K562 (cell line): Measurements from ENCODE around the gene TRDN. TPM values are rescaled to one million over a fixed set of nuclear protein-coding genes. Genes with fewer than 3 reads are reported as not detected.
A peak's percentile ranks its signal among the peaks of the same experiment; 100 is the strongest.

Source experiments
- ATAC-seq: fragments of 200-7000 bp; cut with Tn5 transposase; 3 replicates; pipeline ENCODE4 v1.9.1; 2020; ENCODE audit warnings: moderate library complexity
- BruUV-seq: library from RNA; stranded (reverse); fragments of 400-500 nt; replicated peaks from 2 replicates; lab custom pipeline; 2021; lab: Mats Ljungman, UMichigan
- CTCF ChIA-PET: fragments of 300-600 bp; formaldehyde crosslinking; extraction: SDS; loops from one replicate; lab custom pipeline; 2021; ENCODE audit warnings: low intra/inter-chr PET ratio; lab: Yijun Ruan, JAX
- POLR2A ChIA-PET: fragments of 300-600, 350-650 bp; sonication (Branson Sonifier 250); formaldehyde crosslinking; extraction: SDS; loops from one replicate; lab custom pipeline; 2021; ENCODE audit warnings: antibody characterized with exemption, inconsistent platforms; lab: Yijun Ruan, JAX
- DNase-seq, 4 experiments: peaks; one replicate each; pipeline versions ENCODE4 v3.0.0 to v3.0.0-alpha.2; 2011 to 2018; ENCODE audit warnings: low spot score in 3 of 4, mixed read lengths in 3 of 4; ENCODE audit errors: extremely low read depth in 1 of 4
- FAIRE-seq: peaks from 2 replicates; lab custom pipeline; 2011; peaks lifted over from hg19 to GRCh38; lab: Jason Lieb, UNC
- H2AFZ ChIP-seq: 2 replicates; pipeline ENCODE4 v1.6.0; 2011; ENCODE audit warnings: low read depth, low read length, control low read depth, inconsistent platforms
- H3K27ac ChIP-seq: fragments of 200-600 bp; 3 replicates; pipeline ENCODE4 v1.8.0; 2011; ENCODE audit warnings: low read depth, mild to moderate bottlenecking, control low read depth, inconsistent platforms, low read length, moderate library complexity, mixed read lengths; ENCODE audit errors: extremely low read depth
- H3K27me3 ChIP-seq, 2 experiments: fragments of 300-600 bp in 1 of 2; 2 replicates in 1 of 2; 3 replicates in 1 of 2; pipeline versions ENCODE4 v1.6.0 to v1.8.0; 2011; ENCODE audit warnings: inconsistent platforms in 2 of 2, low read length in 2 of 2, mild to moderate bottlenecking in 1 of 2, mixed read lengths in 1 of 2, moderate library complexity in 1 of 2; ENCODE audit not compliant: control insufficient read depth in 2 of 2, insufficient read depth in 2 of 2
- H3K36me3 ChIP-seq: fragments of 300-600 bp; 3 replicates; pipeline ENCODE4 v1.8.0; 2011; ENCODE audit warnings: mild to moderate bottlenecking, low read length, inconsistent platforms; ENCODE audit not compliant: control insufficient read depth, insufficient read depth
- H3K4me1 ChIP-seq, 2 experiments: fragments of 200-600 bp in 1 of 2; replicated peaks in 1 of 2; 2 replicates in 1 of 2; 3 replicates in 1 of 2; pipeline versions ENCODE4 v1.5.1 to v1.8.0; 2011; ENCODE audit warnings: inconsistent platforms in 2 of 2, low read length in 2 of 2, mild to moderate bottlenecking in 1 of 2, mixed read lengths in 1 of 2, moderate library complexity in 1 of 2; ENCODE audit not compliant: control insufficient read depth in 2 of 2, insufficient read depth in 2 of 2
- H3K4me2 ChIP-seq: 2 replicates; pipeline ENCODE4 v1.6.1; 2011; ENCODE audit warnings: low read length, control low read depth, inconsistent platforms, mixed read lengths; ENCODE audit not compliant: insufficient read depth
- H3K4me3 ChIP-seq: fragments of 200-600 bp; sonication (generic), shearing (Covaris generic); 2 replicates; pipeline ENCODE4 v1.5.1; 2016; ENCODE audit warnings: control low read depth, inconsistent platforms
- H3K79me2 ChIP-seq: fragments of 200-600 bp; 3 replicates; pipeline ENCODE4 v1.8.0; 2011; ENCODE audit warnings: low read length, inconsistent platforms; ENCODE audit not compliant: control insufficient read depth, insufficient read depth
- H3K9ac ChIP-seq, 2 experiments: 2 replicates each; pipeline versions ENCODE4 v1.6.0 to v1.6.1; 2011; ENCODE audit warnings: low read depth in 2 of 2, low read length in 2 of 2, control low read depth in 1 of 2, inconsistent platforms in 1 of 2, mild to moderate bottlenecking in 1 of 2, mixed read lengths in 1 of 2; ENCODE audit not compliant: insufficient read depth in 1 of 2
- H3K9me1 ChIP-seq: one replicate; pipeline ENCODE4 v1.6.0; 2011; ENCODE audit warnings: inconsistent platforms, mild to moderate bottlenecking, low read length, moderate library complexity; ENCODE audit not compliant: control insufficient read depth, insufficient read depth
- H3K9me3 ChIP-seq: replicated peaks from 2 replicates; pipeline ENCODE4 v1.5.1; 2011; ENCODE audit warnings: low read depth, low read length, inconsistent platforms; ENCODE audit not compliant: control insufficient read depth, insufficient read depth
- H4K20me1 ChIP-seq: replicated peaks from 2 replicates; pipeline ENCODE4 v1.6.1; 2011; ENCODE audit warnings: low read length, inconsistent platforms, mixed read lengths; ENCODE audit not compliant: control insufficient read depth, insufficient read depth
- KAT7 ChIP-seq: sonication (generic); formaldehyde crosslinking; IDR thresholded peaks from 2 replicates; pipeline ENCODE4 v1.8.0; 2022; ENCODE audit warnings: missing genetic modification reagents, mild to moderate bottlenecking, borderline replicate concordance
- MAFF ChIP-seq: IDR thresholded peaks from 2 replicates; pipeline ENCODE4 v1.6.1; 2012; ENCODE audit warnings: low read length, improper control_type of control experiment
- MAFG ChIP-seq: fragments of 450-650 bp; conservative IDR thresholded peaks from 2 replicates; pipeline ENCODE4 v1.6.1; 2016; ENCODE audit warnings: missing genetic modification characterization, missing compliant biosample characterization
- MAFK ChIP-seq: IDR thresholded peaks from 2 replicates; pipeline ENCODE4 v1.6.1; 2011; ENCODE audit warnings: low read length, improper control_type of control experiment
- NFIC ChIP-seq: fragments of 450-650 bp; IDR thresholded peaks from 2 replicates; pipeline ENCODE4 v1.6.1; 2017; ENCODE audit warnings: mild to moderate bottlenecking, inconsistent platforms
- ZNF316 ChIP-seq: fragments of 450-650 bp; IDR thresholded peaks from 2 replicates; pipeline ENCODE4 v1.6.1; 2016
- WGBS: fragments of 100-300 bp; shearing (Covaris generic); methylation state at CpG from one replicate; pipeline ENCODE4 v1.1.6; 2016; ENCODE audit warnings: low coverage, mixed read lengths; ENCODE audit not compliant: insufficient coverage; ENCODE audit errors: missing lambda C conversion rate; 5-methylcytosine and 5-hydroxymethylcytosine counted together
- in situ Hi-C: fragments of 300-500 bp; cut with MboI; formaldehyde crosslinking; loops from 4 replicates; pipeline ENCODE4 v1.15.0; 2018; ENCODE audit warnings: inconsistent platforms, mixed read lengths
- intact Hi-C: fragments of 100-400 bp; cut with micrococcal nuclease; formaldehyde crosslinking; loops from 2 replicates; pipeline ENCODE4 v1.14.2; 2022
- polyA plus RNA-seq, 8 experiments: library from polyadenylated mRNA; depleted of rRNA in 4 of 8; stranded (reverse) in 5 of 8; unstranded in 3 of 8; fragments of >200 nt; fragmentation: Nextera tagmentation in 2 of 8; fragmentation: Illumina TruSeq in 1 of 8; extraction: Ambion mirVana in 2 of 8; extraction: Trizol in 1 of 8; gene quantifications; 2 replicates each; pipeline versions ENCODE4 v1.2.1 to v1.2.3, GENCODE V29; 2011 to 2014; ENCODE audit warnings: inconsistent platforms in 1 of 8, missing spikeins in 1 of 8
- total RNA-seq, 7 experiments: library from RNA; depleted of rRNA in 6 of 7; stranded (reverse); fragments of >200 nt in 6 of 7; fragmentation: Illumina TruSeq in 2 of 7; extraction: Trizol in 2 of 7; gene quantifications; 2 replicates each; pipeline versions ENCODE4 v1.2.1 to v1.2.3, GENCODE V29; 2011 to 2021; ENCODE audit warnings: low replicate concordance in 1 of 7
- TF ChIP-seq, protein P1 (sequence below): fragments of 450-650 bp; IDR thresholded peaks from 2 replicates; pipeline ENCODE4 v1.6.1; 2018; ENCODE audit warnings: mild to moderate bottlenecking, low read depth; ENCODE audit not compliant: partially characterized antibody

Gene TRDN
- total and polyA plus RNA-seq, 9 of the 15 experiments (the other 6 are each of a cell fraction or from before 2014, with no cell fraction given): 0.05 to 0.50 (median 0.16) TPM

DNA sequence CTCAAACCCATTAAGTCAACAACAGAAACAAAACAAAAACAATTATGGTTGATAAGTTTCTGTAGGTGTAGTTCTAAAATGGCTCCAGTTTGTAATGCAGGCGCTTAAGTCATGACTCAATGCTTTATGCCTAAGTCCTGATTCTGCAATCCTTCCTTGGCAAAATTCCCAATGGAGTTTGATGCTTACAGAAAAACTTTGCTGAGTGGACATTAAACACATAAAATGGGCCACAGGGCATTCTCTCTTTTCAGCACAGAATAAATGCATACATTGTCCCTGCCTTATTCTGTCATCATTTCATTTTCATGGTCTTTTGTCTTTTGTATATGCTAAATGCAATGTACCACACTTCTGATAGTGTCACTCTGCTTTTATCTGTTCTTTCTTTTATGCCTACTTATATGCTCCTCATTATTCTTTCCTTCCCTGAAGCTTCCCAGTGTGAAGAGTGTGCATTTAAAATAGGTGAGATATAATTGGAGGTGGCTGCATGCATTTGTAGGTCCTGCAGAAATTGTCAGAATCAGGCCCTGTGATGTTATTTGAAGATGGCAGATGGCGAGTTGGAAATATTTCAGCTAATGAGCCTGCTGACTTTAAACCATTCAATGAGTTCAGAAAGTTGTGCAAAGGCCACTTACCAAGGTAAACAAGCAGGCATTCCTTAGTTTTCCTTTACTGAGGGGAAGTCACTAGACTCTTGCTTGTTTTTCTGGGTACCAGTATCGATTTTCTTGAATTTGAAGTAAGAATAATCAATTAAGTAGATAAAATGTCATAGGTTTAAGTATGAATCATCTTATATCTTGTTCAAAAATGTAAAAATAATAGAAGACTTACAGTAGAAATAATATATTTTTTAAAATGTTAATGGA, 313.1 kb downstream of the TRDN start:
- no peak for FAIRE-seq

More for the DNA sequence above, 313.1 kb downstream of the TRDN start:
- ChIA-PET CTCF (no interaction called here), POLR2A (no interaction called here)
- intact Hi-C loops (no loop called here), in situ Hi-C loops (loop anchor here (25.0 kb wide), 1 partner anchor 586 kb away; no protein-coding TSS in a partner anchor)
- ATAC-seq: no peak
- no peaks in the 10 kb centered on the region for H4K20me1 ChIP-seq
- DNase-seq: no peak
- no peaks in the 10 kb centered on the region for H3K79me2 ChIP-seq
- no peaks in the 10 kb centered on the region for H3K27me3 ChIP-seq
- H3K9ac ChIP-seq: no peak overlapping the region
- H3K4me1 ChIP-seq: no peaks in the 10 kb centered on the region
- H3K9me3 ChIP-seq: no peaks in the 10 kb centered on the region
- H3K9me1 ChIP-seq: no peaks in the 10 kb centered on the region
- WGBS: 31% methylated on average over 3 of the region's 3 CpGs
- H3K4me2 ChIP-seq: no peak overlapping the region
- no peak overlapping the region for H2AFZ ChIP-seq
- no peaks in the 10 kb centered on the region for H3K36me3 ChIP-seq
- no peak overlapping the region for H3K27ac ChIP-seq
- no TSS peak for BruUV-seq
- TF ChIP-seq, protein P1, sequence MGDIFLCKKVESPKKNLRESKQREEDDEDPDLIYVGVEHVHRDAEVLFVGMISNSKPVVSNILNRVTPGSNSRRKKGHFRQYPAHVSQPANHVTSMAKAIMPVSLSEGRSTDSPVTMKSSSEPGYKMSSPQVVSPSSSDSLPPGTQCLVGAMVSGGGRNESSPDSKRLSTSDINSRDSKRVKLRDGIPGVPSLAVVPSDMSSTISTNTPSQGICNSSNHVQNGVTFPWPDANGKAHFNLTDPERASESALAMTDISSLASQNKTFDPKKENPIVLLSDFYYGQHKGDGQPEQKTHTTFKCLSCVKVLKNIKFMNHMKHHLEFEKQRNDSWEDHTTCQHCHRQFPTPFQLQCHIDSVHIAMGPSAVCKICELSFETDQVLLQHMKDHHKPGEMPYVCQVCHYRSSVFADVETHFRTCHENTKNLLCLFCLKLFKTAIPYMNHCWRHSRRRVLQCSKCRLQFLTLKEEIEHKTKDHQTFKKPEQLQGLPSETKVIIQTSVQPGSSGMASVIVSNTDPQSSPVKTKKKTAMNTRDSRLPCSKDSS: no peak
- no peak for TF ChIP-seq KAT7
- peak; percentile 31 for TF ChIP-seq MAFG
- 0 out of 2 replicates have a peak, but pooled peaks have one; percentile 10 for TF ChIP-seq MAFK
- TF ChIP-seq ZNF316: peak; percentile 61
- peak; percentile 30; the same call in 1 of the 2 replicates for TF ChIP-seq MAFF
- TF ChIP-seq NFIC: 0 out of 2 replicates have a peak, but pooled peaks have one; percentile 6
- H3K4me3 ChIP-seq: no peak overlapping the region
